CD14-positive monocyte (primary cell): Measurements from ENCODE around the gene SSR1. TPM values are rescaled to one million over a fixed set of nuclear protein-coding genes. Genes with fewer than 3 reads are reported as not detected.

Experiments
- DNase-seq, 3 donors: peaks; one replicate each; pipeline ENCODE4 v3.0.0-alpha.2; 2011 to 2022
- H2AFZ ChIP-seq: 2 replicates; pipeline ENCODE4 v1.6.0; 2012; ENCODE audit warnings: mild to moderate bottlenecking, low read depth, low read length, inconsistent platforms; ENCODE audit not compliant: insufficient read depth, poor library complexity, severe bottlenecking
- H3K27ac ChIP-seq, 2 donors: 1 replicate in 1 of 2; 2 replicates in 1 of 2; pipeline ENCODE4 v1.5.1; 2012 to 2013; ENCODE audit warnings: low read length in 2 of 2, control low read depth in 1 of 2, inconsistent platforms in 1 of 2, low read depth in 1 of 2, mild to moderate bottlenecking in 1 of 2
- H3K27me3 ChIP-seq, 2 donors: one replicate each; pipeline versions ENCODE4 v1.6.0 to v1.6.1; 2011 to 2013; ENCODE audit warnings: low read length in 2 of 2; ENCODE audit not compliant: control insufficient read depth in 2 of 2, insufficient read depth in 2 of 2
- H3K36me3 ChIP-seq, 2 donors: replicated peaks in 1 of 2; 1 replicate in 1 of 2; 2 replicates in 1 of 2; pipeline versions ENCODE4 v1.5.1 to v1.6.1; 2012 to 2013; ENCODE audit warnings: low read length in 2 of 2, control low read depth in 1 of 2, inconsistent platforms in 1 of 2, mild to moderate bottlenecking in 1 of 2; ENCODE audit not compliant: insufficient read depth in 2 of 2, control insufficient read depth in 1 of 2
- H3K4me1 ChIP-seq, 2 donors: 1 replicate in 1 of 2; 2 replicates in 1 of 2; pipeline versions ENCODE4 v1.5.1 to v1.6.1; 2012 to 2013; ENCODE audit warnings: low read length in 2 of 2, control low read depth in 1 of 2, inconsistent platforms in 1 of 2, mild to moderate bottlenecking in 1 of 2, moderate library complexity in 1 of 2; ENCODE audit not compliant: insufficient read depth in 2 of 2, control insufficient read depth in 1 of 2
- H3K4me2 ChIP-seq: replicated peaks from 2 replicates; pipeline ENCODE3; 2012; ENCODE audit warnings: low read length, moderate library complexity, mild to moderate bottlenecking; ENCODE audit not compliant: poor library complexity, severe bottlenecking; ENCODE audit errors: extremely low read depth
- H3K4me3 ChIP-seq, 3 experiments: fragments of 200-600 bp in 1 of 3; sonication (generic) in 1 of 3; replicated peaks in 1 of 3; 1 replicate in 2 of 3; 2 replicates in 1 of 3; pipeline ENCODE4 v1.5.1; 2011 to 2013; ENCODE audit warnings: low read length in 3 of 3, mild to moderate bottlenecking in 3 of 3, control low read depth in 2 of 3, low read depth in 2 of 3, inconsistent platforms in 1 of 3, moderate library complexity in 1 of 3
- H3K79me2 ChIP-seq: 2 replicates; pipeline ENCODE4 v1.6.0; 2012; ENCODE audit warnings: mild to moderate bottlenecking, control low read depth, inconsistent platforms, low read length, moderate library complexity; ENCODE audit not compliant: insufficient read depth
- H3K9ac ChIP-seq: 2 replicates; pipeline ENCODE4 v1.6.0; 2017; ENCODE audit warnings: low read length, mild to moderate bottlenecking; ENCODE audit not compliant: insufficient read depth, poor library complexity, severe bottlenecking
- H3K9me3 ChIP-seq, 2 donors: replicated peaks in 1 of 2; 1 replicate in 1 of 2; 2 replicates in 1 of 2; pipeline versions ENCODE4 v1.5.1 to v1.6.1; 2012 to 2013; ENCODE audit warnings: low read length in 2 of 2, control low read depth in 1 of 2; ENCODE audit not compliant: control insufficient read depth in 1 of 2, insufficient read depth in 1 of 2
- H4K20me1 ChIP-seq: 2 replicates; pipeline ENCODE4 v1.6.0; 2012; ENCODE audit warnings: mild to moderate bottlenecking, low read length, control low read depth, moderate library complexity; ENCODE audit not compliant: insufficient read depth
- H3K27ac Mint-ChIP-seq, 7 donors: one replicate each; pipeline ENCODE4 v1.8.0; 2020; ENCODE audit warnings: mild to moderate bottlenecking in 7 of 7, mixed read lengths in 7 of 7, moderate library complexity in 6 of 7, inconsistent platforms in 2 of 7
- H3K27me3 Mint-ChIP-seq, 3 donors: one replicate each; pipeline ENCODE4 v1.8.0; 2021 to 2022; ENCODE audit warnings: low read depth in 3 of 3, mild to moderate bottlenecking in 3 of 3, mixed read lengths in 3 of 3, moderate library complexity in 3 of 3, inconsistent platforms in 1 of 3
- H3K36me3 Mint-ChIP-seq, 2 donors: one replicate each; pipeline ENCODE4 v1.8.0; 2020; ENCODE audit warnings: mixed read lengths in 2 of 2, inconsistent platforms in 1 of 2, mild to moderate bottlenecking in 1 of 2
- H3K4me1 Mint-ChIP-seq: one replicate; pipeline ENCODE4 v1.8.0; 2020; ENCODE audit warnings: mild to moderate bottlenecking, mixed read lengths
- H3K4me3 Mint-ChIP-seq, 2 donors: one replicate each; pipeline ENCODE4 v1.8.0; 2020; ENCODE audit warnings: mild to moderate bottlenecking in 2 of 2, mixed read lengths in 2 of 2, moderate library complexity in 1 of 2
- H3K9me3 Mint-ChIP-seq, 7 donors: one replicate each; pipeline ENCODE4 v1.8.0; 2020 to 2022; ENCODE audit warnings: mixed read lengths in 7 of 7, mild to moderate bottlenecking in 6 of 7, moderate library complexity in 6 of 7, inconsistent platforms in 2 of 7
- CTCF ChIP-seq: fragments of 200-600 bp; IDR thresholded peaks from one replicate; pipeline ENCODE4 v1.8.0; 2022; ENCODE audit warnings: antibody characterized with exemption, mild to moderate bottlenecking
- WGBS: methylation state at CpG from one replicate; pipeline ENCODE4 v1.1.5; 2013; ENCODE audit warnings: missing lambda C conversion rate; ENCODE audit not compliant: insufficient coverage; 5-methylcytosine and 5-hydroxymethylcytosine counted together
- intact Hi-C, 2 donors: fragments of 100-400 bp; cut with micrococcal nuclease; formaldehyde crosslinking; loops; one replicate each; pipeline versions ENCODE4 v1.15.0 to v1.15.1; 2023
- polyA plus RNA-seq, 3 donors: library from polyadenylated mRNA; depleted of rRNA in 1 of 3; unstranded in 2 of 3; stranded (reverse) in 1 of 3; fragments of 300-500 nt in 2 of 3; fragments of >200 nt in 1 of 3; fragmentation: Illumina TruSeq in 2 of 3; gene quantifications; 1 replicate in 2 of 3; 2 replicates in 1 of 3; pipeline ENCODE4 v1.2.3, GENCODE V29; 2012 to 2021

The SSR1 gene
- polyA plus RNA-seq, 3 donors: 59.1 to 302 (median 251) TPM

- Histone ChIP-seq H3K27ac (peak overlapping the region in 1 of 2 donors; percentile 23), H3K79me2 (peaks cover 41% of the 10 kb centered on the region), H3K36me3 (peaks cover 51 to 56% of the 10 kb centered on the region in 2 donors), H3K9ac (no peak overlapping the region), H3K4me1 (peaks cover 42 to 43% of the 10 kb centered on the region in 2 donors), H3K4me2 (no peak overlapping the region), H3K9me3 (no peaks in the 10 kb centered on the region), H4K20me1 (peaks cover 19% of the 10 kb centered on the region), H3K4me3 (no peak overlapping the region), H2AFZ (no peak overlapping the region), H3K27me3 (no peaks in the 10 kb centered on the region)
- Mint-ChIP-seq H3K9me3 (no peaks in the 10 kb centered on the region), H3K27me3 (peaks cover 0 to 4% (median 0%) of the 10 kb centered on the region in 3 donors), H3K4me3 (no peak overlapping the region), H3K4me1 (peaks cover 41% of the 10 kb centered on the region), H3K36me3 (peaks cover 54 to 61% of the 10 kb centered on the region in 2 donors), H3K27ac (peak overlapping the region in 4 of 7 donors; percentile 31 to 80 (median 53))
- DNase-seq: no peak
- WGBS: 85% methylated on average over 4 of the region's 7 CpGs
- no peak for TF ChIP-seq CTCF
- intact Hi-C loops: loop anchor here (10.0 kb wide), 3 partner anchors 465 to 575 kb away; no protein-coding TSS in a partner anchor
Measured at GRCh38 chr6:7249946-7250643, 62.9 kb downstream of the SSR1 start.

GRCh38 chr6:7249391-7249790 is 63.6 kb downstream of the SSR1 start:
- no peak overlapping the region for H3K4me2 ChIP-seq
- H3K9ac ChIP-seq: no peak overlapping the region
- Mint-ChIP-seq H3K4me3 (no peak overlapping the region), H3K36me3 (peaks cover 59 to 65% of the 10 kb centered on the region in 2 donors), H3K27ac (no peak overlapping the region), H3K27me3 (peaks cover 0 to 4% (median 0%) of the 10 kb centered on the region in 3 donors), H3K4me1 (peaks cover 34% of the 10 kb centered on the region), H3K9me3 (no peaks in the 10 kb centered on the region)
- no peaks in the 10 kb centered on the region for H3K9me3 ChIP-seq
- no peak overlapping the region for H2AFZ ChIP-seq
- H3K27ac ChIP-seq: no peak overlapping the region
- H3K27me3 ChIP-seq: no peaks in the 10 kb centered on the region
- intact Hi-C loops: loop anchor here (10.0 kb wide), 3 partner anchors 465 to 575 kb away; no protein-coding TSS in a partner anchor
- H4K20me1 ChIP-seq: peaks cover 19% of the 10 kb centered on the region
- peaks cover 48% of the 10 kb centered on the region for H3K79me2 ChIP-seq
- DNase-seq: no peak
- peaks cover 54 to 63% of the 10 kb centered on the region in 2 donors for H3K36me3 ChIP-seq
- WGBS: no CpG with 5 or more reads among the region's 2 CpGs
- no peak for TF ChIP-seq CTCF
- H3K4me3 ChIP-seq: no peak overlapping the region
- peaks cover 36 to 37% of the 10 kb centered on the region in 2 donors for H3K4me1 ChIP-seq
